ENCODE data around the gene OR2H2.

GRCh38 chr6:29593199-29593855, 8.4 kb downstream of the OR2H2 start:
- TF ChIP-seq CTCF (IDR thresholded peaks at IDR 0.05) (no peak), POLR2A (IDR thresholded peaks at IDR 0.05) (no peak)

Measured in Peyer's patch (tissue), 4 donors.